Esophagus squamous epithelium (tissue), 5 donors: ENCODE results near the gene CACNA2D3. TPM values are rescaled to one million over a fixed set of nuclear protein-coding genes. Genes with fewer than 3 reads are reported as not detected.
"Not testable (repeated sequence)": the region's sequence is repeated elsewhere in the genome, so short reads cannot be mapped to it uniquely, and the experiment has no call there.

Experiments used
- DNase-seq: peaks from one replicate; lab custom pipeline; 2025; lab: John Stamatoyannopoulos, UW
- H3K27ac ChIP-seq, 4 donors: fragments of 200-600 bp; sonication (generic); one replicate each; pipeline ENCODE4 v1.5.1; 2016 to 2019; ENCODE audit warnings: mild to moderate bottlenecking in 1 of 4
- H3K27me3 ChIP-seq, 4 donors: fragments of 200-600 bp; sonication (generic); 1 replicate in 3 of 4; 2 replicates in 1 of 4; pipeline versions ENCODE4 v1.5.1 to v1.6.0; 2017 to 2021; ENCODE audit warnings: antibody characterized with exemption in 1 of 4
- H3K36me3 ChIP-seq, 3 donors: fragments of 200-600 bp; sonication (generic); one replicate each; pipeline ENCODE4 v1.5.1; 2016 to 2019
- H3K4me1 ChIP-seq, 3 donors: fragments of 200-600 bp; sonication (generic); one replicate each; pipeline ENCODE4 v1.5.1; 2017 to 2019
- H3K4me3 ChIP-seq, 4 donors: fragments of 200-600 bp; sonication (generic); 1 replicate in 3 of 4; 2 replicates in 1 of 4; pipeline ENCODE4 v1.5.1; 2016 to 2019; ENCODE audit warnings: mild to moderate bottlenecking in 2 of 4, moderate library complexity in 1 of 4
- H3K9me3 ChIP-seq, 3 donors: fragments of 200-600 bp; sonication (generic); one replicate each; pipeline ENCODE4 v1.5.1; 2016 to 2019
- POLR2A ChIP-seq, 4 donors: fragments of 450-650 bp; IDR thresholded peaks; one replicate each; pipeline ENCODE4 v1.6.1; 2017; ENCODE audit warnings: antibody characterized with exemption in 4 of 4, mild to moderate bottlenecking in 4 of 4, moderate library complexity in 3 of 4
- WGBS, 2 donors: methylation state at CpG; one replicate each; pipeline ENCODE4 v1.1.5; 2018; 5-methylcytosine and 5-hydroxymethylcytosine counted together
- intact Hi-C: fragments of 100-400 bp; cut with DNase I; formaldehyde crosslinking; loops from one replicate; pipeline ENCODE4 v1.15.0; 2022
- total RNA-seq, 4 donors: library from RNA; depleted of rRNA; stranded (reverse); fragments of >200 nt; gene quantifications; one replicate each; pipeline ENCODE4 v1.1.0, GENCODE V29; 2016
- TF ChIP-seq, protein P1 (sequence below), 6 experiments: fragments of 450-650 bp in 4 of 6; fragments of 200-600 bp in 2 of 6; sonication (generic) in 2 of 6; IDR thresholded peaks; one replicate each; pipeline ENCODE4 v1.5.1; 2016 to 2019; ENCODE audit warnings: antibody characterized with exemption in 6 of 6, mild to moderate bottlenecking in 4 of 6, moderate library complexity in 4 of 6
- donor health status: DM: yes; HTN: yes; CAD: no.

CACNA2D3 gene
- total RNA-seq, 4 donors from 2014 or later = 1.2 to 7.1 (median 5.1) TPM

DNA sequence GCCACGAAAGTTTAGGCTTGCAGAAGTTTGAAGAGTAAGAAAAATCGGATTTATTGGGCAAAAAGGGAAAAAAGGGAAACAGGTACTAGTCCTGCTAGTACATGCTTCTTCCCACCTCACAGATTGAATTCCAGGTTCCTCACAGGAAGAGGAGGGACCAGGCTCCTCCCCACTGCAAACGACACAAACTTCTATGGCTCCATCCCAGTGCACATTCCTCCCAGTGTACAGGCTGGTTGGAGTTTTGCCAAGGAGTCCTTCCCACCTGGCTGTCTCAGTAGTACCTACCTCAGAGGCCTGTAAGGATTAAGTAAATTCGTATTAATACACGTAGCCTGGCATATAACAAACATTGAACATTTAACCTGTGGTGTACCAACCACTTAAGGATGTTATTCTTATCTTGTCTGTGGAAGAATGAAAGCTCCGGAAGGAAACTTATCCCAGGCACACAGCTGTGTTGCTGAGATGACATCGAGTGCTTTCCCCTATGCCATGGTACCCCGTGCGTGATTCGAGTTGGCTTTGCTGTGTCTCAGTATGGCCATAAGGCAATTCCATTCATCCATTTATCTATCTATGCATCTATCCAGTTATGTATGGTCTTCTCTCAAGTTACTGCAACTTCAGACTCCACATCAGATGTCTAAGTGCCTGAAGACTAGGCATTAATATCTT lies 511.2 kb downstream of the CACNA2D3 start:
- Histone ChIP-seq H3K27me3 (no peaks in the 10 kb centered on the region), H3K4me1 (peaks cover 0 to 22% (median 0%) of the 10 kb centered on the region in 3 donors), H3K27ac (no peak overlapping the region), H3K36me3 (no peaks in the 10 kb centered on the region), H3K4me3 (no peak overlapping the region), H3K9me3 (no peaks in the 10 kb centered on the region)
- TF ChIP-seq, protein P1, sequence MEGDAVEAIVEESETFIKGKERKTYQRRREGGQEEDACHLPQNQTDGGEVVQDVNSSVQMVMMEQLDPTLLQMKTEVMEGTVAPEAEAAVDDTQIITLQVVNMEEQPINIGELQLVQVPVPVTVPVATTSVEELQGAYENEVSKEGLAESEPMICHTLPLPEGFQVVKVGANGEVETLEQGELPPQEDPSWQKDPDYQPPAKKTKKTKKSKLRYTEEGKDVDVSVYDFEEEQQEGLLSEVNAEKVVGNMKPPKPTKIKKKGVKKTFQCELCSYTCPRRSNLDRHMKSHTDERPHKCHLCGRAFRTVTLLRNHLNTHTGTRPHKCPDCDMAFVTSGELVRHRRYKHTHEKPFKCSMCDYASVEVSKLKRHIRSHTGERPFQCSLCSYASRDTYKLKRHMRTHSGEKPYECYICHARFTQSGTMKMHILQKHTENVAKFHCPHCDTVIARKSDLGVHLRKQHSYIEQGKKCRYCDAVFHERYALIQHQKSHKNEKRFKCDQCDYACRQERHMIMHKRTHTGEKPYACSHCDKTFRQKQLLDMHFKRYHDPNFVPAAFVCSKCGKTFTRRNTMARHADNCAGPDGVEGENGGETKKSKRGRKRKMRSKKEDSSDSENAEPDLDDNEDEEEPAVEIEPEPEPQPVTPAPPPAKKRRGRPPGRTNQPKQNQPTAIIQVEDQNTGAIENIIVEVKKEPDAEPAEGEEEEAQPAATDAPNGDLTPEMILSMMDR (IDR thresholded peaks at IDR 0.05) = no peak
- TF ChIP-seq POLR2A (IDR thresholded peaks at IDR 0.05) = no peak
- intact Hi-C loops = no loop called here
- no peak for DNase-seq
- 65 to 67% methylated on average over 10 of the region's 10 CpGs for WGBS, 2 donors

DNA sequence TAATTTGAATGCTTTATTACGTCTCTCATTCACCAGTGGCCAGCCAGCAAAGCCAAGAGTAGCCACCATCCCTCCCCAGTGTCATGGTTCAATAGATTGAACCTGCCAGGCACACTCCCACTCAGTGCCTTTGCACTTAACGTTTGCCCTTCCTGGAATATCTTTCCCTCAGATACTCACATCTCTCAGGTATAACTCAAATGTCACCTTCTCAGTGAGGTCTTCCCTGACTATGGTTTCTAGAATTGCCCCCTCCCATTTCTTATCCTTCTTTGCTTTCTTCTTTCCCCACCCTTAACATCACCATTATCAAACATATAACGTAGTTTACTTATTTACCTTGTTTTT lies 511.7 kb downstream of the CACNA2D3 start:
- Histone ChIP-seq H3K4me3 (no peak overlapping the region), H3K27ac (no peak overlapping the region), H3K9me3 (no peaks in the 10 kb centered on the region), H3K36me3 (no peaks in the 10 kb centered on the region), H3K4me1 (peaks cover 0 to 17% (median 0%) of the 10 kb centered on the region in 3 donors), H3K27me3 (no peaks in the 10 kb centered on the region)
- WGBS, 2 donors = 78 to 79% methylated on average over 3 of the region's 3 CpGs
- TF ChIP-seq POLR2A (IDR thresholded peaks at IDR 0.05) = no peak
- TF ChIP-seq, protein P1 (IDR thresholded peaks at IDR 0.05) = no peak
- intact Hi-C loops = no loop called here
- no peak for DNase-seq

DNA sequence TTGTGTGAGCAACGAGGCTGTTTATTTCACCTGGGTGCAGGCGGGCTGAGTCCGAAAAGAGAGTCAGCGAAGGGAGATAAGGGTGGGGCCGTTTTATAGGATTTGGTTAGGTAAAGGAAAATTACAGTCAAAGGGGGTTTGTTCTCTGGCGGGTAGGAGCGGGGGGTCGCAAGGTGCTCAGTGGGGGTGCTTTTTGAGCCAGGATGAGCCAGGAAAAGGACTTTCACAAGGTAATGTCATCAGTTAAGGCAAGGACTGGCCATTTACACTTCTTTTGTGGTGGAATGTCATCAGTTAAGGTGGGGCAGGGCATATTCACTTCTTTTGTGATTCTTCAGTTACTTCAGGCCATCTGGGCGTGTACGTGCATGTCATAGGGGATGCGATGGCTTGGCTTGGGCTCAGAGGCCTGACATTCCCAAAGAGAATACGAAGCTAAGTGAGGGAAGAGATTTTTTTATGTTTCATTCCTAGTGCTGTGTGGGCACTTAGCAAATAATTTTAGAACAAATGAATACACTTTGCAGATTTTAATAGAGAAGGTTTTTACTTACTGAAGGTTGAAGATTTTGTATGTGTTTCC lies 517.5 kb downstream of the CACNA2D3 start:
- Histone ChIP-seq H3K4me1 (peaks cover 4 to 40% (median 7%) of the 10 kb centered on the region in 3 donors), H3K27ac (peak overlapping the region in 2 of 4 donors; percentile 52 to 78)
- H3K36me3 ChIP-seq, intact Hi-C loops, H3K9me3 ChIP-seq, DNase-seq, H3K4me3 ChIP-seq, H3K27me3 ChIP-seq: not testable (repeated sequence)
- WGBS, 2 donors = 36 to 46% methylated on average over 5 to 12 of the region's 12 CpGs

DNA sequence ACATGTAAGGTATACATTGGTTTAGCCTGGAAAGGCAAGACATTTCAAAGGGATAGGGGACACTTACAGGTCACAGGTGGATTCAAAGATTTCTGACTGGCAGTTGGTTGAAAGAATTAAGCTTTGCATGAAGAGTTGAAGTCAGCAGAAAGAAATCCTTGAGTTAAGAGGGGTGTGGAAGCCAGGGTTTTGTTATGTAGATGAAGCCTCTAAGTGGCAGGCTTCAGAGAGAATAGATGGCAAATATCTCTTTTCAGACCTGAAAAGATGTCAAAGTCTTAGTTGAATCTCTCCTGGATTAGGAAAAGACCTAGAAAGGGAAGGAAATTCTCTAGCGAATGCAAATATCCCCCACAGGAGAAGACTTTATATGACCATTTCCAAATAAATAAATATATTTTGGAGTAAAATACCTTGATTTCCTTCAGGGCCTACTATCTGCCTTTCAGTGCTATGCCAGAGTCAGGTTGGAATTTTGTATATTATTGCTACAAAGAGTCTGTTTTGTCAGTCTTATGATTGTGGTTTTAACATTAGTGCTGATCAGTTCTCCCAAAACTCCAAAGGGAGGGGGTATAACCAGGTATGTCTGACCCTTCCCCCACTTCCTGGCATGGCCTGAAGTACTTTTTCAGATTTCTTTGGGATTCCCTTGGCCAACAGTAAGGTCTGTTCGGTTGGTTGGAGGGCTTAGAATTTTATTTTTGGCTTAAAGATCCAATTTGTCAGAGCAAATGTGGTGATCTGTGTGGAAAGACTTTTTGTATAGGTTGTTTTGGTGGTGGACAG lies 519.1 kb downstream of the CACNA2D3 start:
- no peaks in the 10 kb centered on the region for H3K36me3 ChIP-seq
- intact Hi-C loops = no loop called here
- TF ChIP-seq POLR2A (IDR thresholded peaks at IDR 0.05) = no peak
- TF ChIP-seq, protein P1 (IDR thresholded peaks at IDR 0.05) = no peak
- H3K27me3 ChIP-seq = no peaks in the 10 kb centered on the region
- peak overlapping the region in 3 of 4 donors; percentile 52 to 78 (median 55) for H3K27ac ChIP-seq
- no peak overlapping the region for H3K4me3 ChIP-seq
- H3K4me1 ChIP-seq = peaks cover 4 to 40% (median 7%) of the 10 kb centered on the region in 3 donors
- 57 to 61% methylated on average over 2 of the region's 2 CpGs for WGBS, 2 donors
- H3K9me3 ChIP-seq = no peaks in the 10 kb centered on the region
- no peak for DNase-seq

DNA sequence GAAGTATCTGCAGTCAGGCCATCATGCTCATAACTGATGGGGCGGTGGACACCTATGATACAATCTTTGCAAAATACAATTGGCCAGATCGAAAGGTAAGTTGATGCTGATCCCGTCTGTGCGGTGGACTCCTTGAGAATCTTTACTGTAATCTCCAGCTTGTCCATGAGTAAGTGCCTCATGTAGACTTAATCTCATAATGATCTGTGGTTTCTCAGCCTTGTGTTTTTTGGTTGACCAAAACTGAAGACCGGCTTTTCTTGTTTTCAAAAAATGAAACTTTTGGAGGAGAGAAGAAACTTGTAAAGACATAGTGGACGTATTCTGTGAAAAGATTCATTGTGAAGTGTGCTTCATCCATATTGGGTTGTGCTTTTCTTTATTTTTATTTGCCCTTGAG lies 519.8 kb downstream of the CACNA2D3 start:
- TF ChIP-seq, protein P1 (IDR thresholded peaks at IDR 0.05) = no peak
- TF ChIP-seq POLR2A (IDR thresholded peaks at IDR 0.05) = no peak
- peaks cover 4 to 40% (median 7%) of the 10 kb centered on the region in 3 donors for H3K4me1 ChIP-seq

More for the DNA sequence above, 519.8 kb downstream of the CACNA2D3 start:
- Histone ChIP-seq H3K36me3 (no peaks in the 10 kb centered on the region), H3K27me3 (no peaks in the 10 kb centered on the region), H3K27ac (peak overlapping the region in 3 of 4 donors; percentile 52 to 78 (median 55)), H3K4me3 (no peak overlapping the region), H3K9me3 (peaks cover 0 to 6% (median 0%) of the 10 kb centered on the region in 3 donors)
- intact Hi-C loops = no loop called here
- 49 to 57% methylated on average over 6 of the region's 6 CpGs for WGBS, 2 donors
- DNase-seq = no peak
